PC-9 (cell line): ENCODE data around the gene IQGAP1.

Source experiments
- EZH2 ChIP-seq: fragments of 200-600 bp; sonication (generic); IDR thresholded peaks from 2 replicates; pipeline ENCODE4 v1.8.0; 2017; ENCODE audit warnings: antibody characterized with exemption, low read depth
- TF ChIP-seq, protein P1 (sequence below): fragments of 200-600 bp; sonication (generic); conservative IDR thresholded peaks from 2 replicates; pipeline ENCODE4 v1.6.1; 2017; ENCODE audit warnings: mixed run types, antibody characterized with exemption, mild to moderate bottlenecking, moderate library complexity

DNA sequence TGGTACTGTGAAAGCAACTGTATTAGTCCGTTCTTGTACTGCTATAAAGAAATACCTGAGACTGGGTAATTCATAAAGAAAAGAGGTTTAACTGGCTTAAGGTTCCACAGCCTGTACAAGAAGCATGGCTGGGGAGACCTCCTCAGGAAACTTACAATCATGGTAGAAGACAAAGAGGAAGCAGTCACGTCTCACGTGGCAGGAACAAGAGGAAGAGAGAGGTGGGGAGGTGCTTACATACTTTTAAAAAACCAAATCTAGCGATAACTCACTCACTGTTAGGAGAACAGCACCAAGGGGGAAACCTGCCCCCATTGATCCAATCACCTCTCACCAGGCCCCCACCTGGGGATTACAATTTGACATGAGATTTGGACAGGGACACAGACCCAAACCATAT lies 48.9 kb downstream of the IQGAP1 start:
- TF ChIP-seq, protein P1, sequence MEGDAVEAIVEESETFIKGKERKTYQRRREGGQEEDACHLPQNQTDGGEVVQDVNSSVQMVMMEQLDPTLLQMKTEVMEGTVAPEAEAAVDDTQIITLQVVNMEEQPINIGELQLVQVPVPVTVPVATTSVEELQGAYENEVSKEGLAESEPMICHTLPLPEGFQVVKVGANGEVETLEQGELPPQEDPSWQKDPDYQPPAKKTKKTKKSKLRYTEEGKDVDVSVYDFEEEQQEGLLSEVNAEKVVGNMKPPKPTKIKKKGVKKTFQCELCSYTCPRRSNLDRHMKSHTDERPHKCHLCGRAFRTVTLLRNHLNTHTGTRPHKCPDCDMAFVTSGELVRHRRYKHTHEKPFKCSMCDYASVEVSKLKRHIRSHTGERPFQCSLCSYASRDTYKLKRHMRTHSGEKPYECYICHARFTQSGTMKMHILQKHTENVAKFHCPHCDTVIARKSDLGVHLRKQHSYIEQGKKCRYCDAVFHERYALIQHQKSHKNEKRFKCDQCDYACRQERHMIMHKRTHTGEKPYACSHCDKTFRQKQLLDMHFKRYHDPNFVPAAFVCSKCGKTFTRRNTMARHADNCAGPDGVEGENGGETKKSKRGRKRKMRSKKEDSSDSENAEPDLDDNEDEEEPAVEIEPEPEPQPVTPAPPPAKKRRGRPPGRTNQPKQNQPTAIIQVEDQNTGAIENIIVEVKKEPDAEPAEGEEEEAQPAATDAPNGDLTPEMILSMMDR, result no peak
- TF ChIP-seq EZH2, result no peak
